GM13976 (cell line): ENCODE data around the gene FOXN3.

Experiments used
- DNase-seq: peaks from one replicate; pipeline ENCODE4 v3.0.0; 2012; ENCODE audit warnings: low spot score
- CTCF ChIP-seq: IDR thresholded peaks from 2 replicates; pipeline ENCODE4 v1.5.1; 2012; ENCODE audit warnings: borderline replicate concordance, mild to moderate bottlenecking; ENCODE audit not compliant: insufficient read depth; ENCODE audit errors: extremely low read depth, missing control alignments, control extremely low read depth
- in situ Hi-C: fragments of 300-500 bp; cut with MboI; formaldehyde crosslinking; loops from one replicate; pipeline ENCODE4 v1.12.0; 2022; ENCODE audit warnings: low sequenced_read_pairs, mixed read lengths, inconsistent platforms; ENCODE audit not compliant: unreplicated experiment

Gene FOXN3

GRCh38 chr14:89454996-89455395 is 38.0 kb upstream of the FOXN3 start:
- DNase-seq, result no peak
- in situ Hi-C loops, result no loop called here
- no peak for TF ChIP-seq CTCF

- DNase-seq, result no peak
- no peak for TF ChIP-seq CTCF
- in situ Hi-C loops, result no loop called here
Measured at GRCh38 chr14:89452281-89452680, 35.2 kb upstream of the FOXN3 start.

GRCh38 chr14:89451229-89451628 is 34.2 kb upstream of the FOXN3 start:
- DNase-seq, result no peak
- TF ChIP-seq CTCF, result no peak
- in situ Hi-C loops, result no loop called here

- TF ChIP-seq CTCF, result no peak
- in situ Hi-C loops, result no loop called here
Measured at GRCh38 chr14:89447182-89447944, 30.3 kb upstream of the FOXN3 start.

GRCh38 chr14:89445273-89445973 is 28.4 kb upstream of the FOXN3 start:
- no peak for DNase-seq
- in situ Hi-C loops, result no loop called here
- TF ChIP-seq CTCF, result no peak

More at GRCh38 chr14:89447182-89447944, 30.3 kb upstream of the FOXN3 start:
- DNase-seq, result no peak

GRCh38 chr14:89444516-89445125 is 27.6 kb upstream of the FOXN3 start:
- no peak for DNase-seq
- in situ Hi-C loops, result no loop called here
- TF ChIP-seq CTCF, result no peak
